NOMO-1 (cell line): Measurements from ENCODE around the gene EMILIN1.
"Not testable (repeated sequence)": the region's sequence is repeated elsewhere in the genome, so short reads cannot be mapped to it uniquely, and the experiment has no call there.

Source experiments
- DNase-seq, 2 experiments: peaks; one replicate each; lab custom pipeline; 2025; ENCODE audit not compliant: unreplicated experiment in 2 of 2; lab: John Stamatoyannopoulos, UW

The EMILIN1 gene

GRCh38 chr2:27119330-27119670 is 40.9 kb downstream of the EMILIN1 start:
- DNase-seq: not testable (repeated sequence)

- DNase-seq: peak; percentile 15 to 50
Observed at GRCh38 chr2:27121906-27122305, 43.5 kb downstream of the EMILIN1 start.

GRCh38 chr2:27122791-27123190 is 44.4 kb downstream of the EMILIN1 start:
- no peak for DNase-seq

- peak; percentile 54 to 79 for DNase-seq
Observed at GRCh38 chr2:27123302-27124150, 45.1 kb downstream of the EMILIN1 start, which contains the start of gene ABHD1. TSS of gene ABHD1 (plus strand) at chr2:27123815. CDS start at chr2:27123949, 134 bp downstream.

GRCh38 chr2:27125104-27125503 is 46.7 kb downstream of the EMILIN1 start:
- no peak for DNase-seq

GRCh38 chr2:27126252-27126710 is 47.9 kb downstream of the EMILIN1 start:
- no peak for DNase-seq

- no peak for DNase-seq
Observed at GRCh38 chr2:27127883-27128667, 49.7 kb downstream of the EMILIN1 start.

GRCh38 chr2:27128668-27129571 is 50.5 kb downstream of the EMILIN1 start:
- no peak for DNase-seq

- DNase-seq: no peak
Observed at GRCh38 chr2:27130396-27130795, 52.0 kb downstream of the EMILIN1 start.

- DNase-seq: no peak
Observed at GRCh38 chr2:27131429-27131828, 53.0 kb downstream of the EMILIN1 start.

- no peak for DNase-seq
Observed at GRCh38 chr2:27133195-27133875, 54.9 kb downstream of the EMILIN1 start.

- peak; percentile 93 to 96 for DNase-seq
Observed at GRCh38 chr2:27133905-27134780, 55.7 kb downstream of the EMILIN1 start, which contains the start of gene PREB. TSS of gene PREB (minus strand) at chr2:27134636. CDS start at chr2:27134421, 215 bp downstream.

- no peak for DNase-seq
Observed at GRCh38 chr2:27134781-27135477, 56.5 kb downstream of the EMILIN1 start.

- DNase-seq: peak in 1 of 2 experiments; percentile 52
Observed at GRCh38 chr2:27135478-27135955, 57.1 kb downstream of the EMILIN1 start.
